ENCODE results near the gene AKAP13.

The AKAP13 gene

GRCh38 chr15:85558848-85559247, 178.4 kb downstream of the AKAP13 start:
- TF ChIP-seq ZFX (IDR thresholded peaks at IDR 0.05): no peak
- TF ChIP-seq, protein P1, sequence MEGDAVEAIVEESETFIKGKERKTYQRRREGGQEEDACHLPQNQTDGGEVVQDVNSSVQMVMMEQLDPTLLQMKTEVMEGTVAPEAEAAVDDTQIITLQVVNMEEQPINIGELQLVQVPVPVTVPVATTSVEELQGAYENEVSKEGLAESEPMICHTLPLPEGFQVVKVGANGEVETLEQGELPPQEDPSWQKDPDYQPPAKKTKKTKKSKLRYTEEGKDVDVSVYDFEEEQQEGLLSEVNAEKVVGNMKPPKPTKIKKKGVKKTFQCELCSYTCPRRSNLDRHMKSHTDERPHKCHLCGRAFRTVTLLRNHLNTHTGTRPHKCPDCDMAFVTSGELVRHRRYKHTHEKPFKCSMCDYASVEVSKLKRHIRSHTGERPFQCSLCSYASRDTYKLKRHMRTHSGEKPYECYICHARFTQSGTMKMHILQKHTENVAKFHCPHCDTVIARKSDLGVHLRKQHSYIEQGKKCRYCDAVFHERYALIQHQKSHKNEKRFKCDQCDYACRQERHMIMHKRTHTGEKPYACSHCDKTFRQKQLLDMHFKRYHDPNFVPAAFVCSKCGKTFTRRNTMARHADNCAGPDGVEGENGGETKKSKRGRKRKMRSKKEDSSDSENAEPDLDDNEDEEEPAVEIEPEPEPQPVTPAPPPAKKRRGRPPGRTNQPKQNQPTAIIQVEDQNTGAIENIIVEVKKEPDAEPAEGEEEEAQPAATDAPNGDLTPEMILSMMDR (conservative IDR thresholded peaks at IDR 0.05): no peak
- no peak overlapping the region for H3K27ac ChIP-seq

- no peak overlapping the region for H3K27ac ChIP-seq
- TF ChIP-seq, protein P1 (conservative IDR thresholded peaks at IDR 0.05): no peak
- TF ChIP-seq ZFX (IDR thresholded peaks at IDR 0.05): no peak
These were observed 179.1 kb downstream of the AKAP13 start for GRCh38 chr15:85559530-85559929.

DNA sequence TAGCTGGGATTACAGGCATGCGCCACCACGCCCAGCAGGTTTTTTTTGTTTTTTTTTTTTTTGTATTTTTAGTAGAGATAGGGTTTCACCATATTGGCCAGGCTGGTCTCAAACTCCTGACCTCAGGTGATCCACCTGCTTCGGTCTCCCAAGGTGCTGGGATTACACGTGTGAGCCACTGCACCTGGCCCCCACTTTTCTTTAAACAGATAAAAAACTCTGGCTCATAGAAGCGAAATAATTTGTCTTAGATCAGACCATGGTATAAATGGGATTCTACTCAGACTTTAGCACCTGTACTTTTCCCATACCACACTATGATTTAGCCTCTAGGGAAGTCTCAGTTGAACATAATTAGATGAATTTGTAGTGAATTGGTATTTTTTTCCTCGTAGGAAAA, 182.4 kb downstream of the AKAP13 start:
- TF ChIP-seq, protein P1 (conservative IDR thresholded peaks at IDR 0.05): no peak
- no peak for TF ChIP-seq ZFX (IDR thresholded peaks at IDR 0.05)
- H3K27ac ChIP-seq: no peak overlapping the region

DNA sequence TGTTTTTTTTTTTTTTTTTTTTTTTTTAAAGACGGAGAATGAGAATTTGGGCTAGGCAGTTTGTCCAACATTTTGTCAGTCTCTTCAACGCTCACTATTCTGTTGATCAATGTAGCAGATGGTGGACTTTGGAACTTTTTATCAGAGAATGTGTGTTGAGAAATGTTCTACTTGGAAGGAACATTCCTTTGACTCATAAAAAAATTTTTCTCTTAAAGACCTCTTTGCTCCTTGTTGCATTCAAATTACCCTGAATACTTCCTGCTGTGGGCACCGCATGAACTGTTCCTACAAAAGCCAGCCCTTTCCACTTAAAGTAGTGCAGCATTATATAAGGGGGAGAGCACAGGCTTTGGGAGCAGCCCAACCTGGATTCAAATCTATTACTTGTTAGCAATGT, 182.9 kb downstream of the AKAP13 start:
- no peak overlapping the region for H3K27ac ChIP-seq
- TF ChIP-seq ZFX (IDR thresholded peaks at IDR 0.05): no peak
- TF ChIP-seq, protein P1 (conservative IDR thresholded peaks at IDR 0.05): no peak

- no peak overlapping the region for H3K27ac ChIP-seq
- TF ChIP-seq ZFX (IDR thresholded peaks at IDR 0.05): no peak
- TF ChIP-seq, protein P1 (conservative IDR thresholded peaks at IDR 0.05): no peak
These were observed 183.3 kb downstream of the AKAP13 start for GRCh38 chr15:85563731-85564130.

GRCh38 chr15:85564686-85565085, 184.3 kb downstream of the AKAP13 start:
- H3K27ac ChIP-seq: no peak overlapping the region
- TF ChIP-seq, protein P1 (conservative IDR thresholded peaks at IDR 0.05): no peak
- no peak for TF ChIP-seq ZFX (IDR thresholded peaks at IDR 0.05)

GRCh38 chr15:85568261-85568808, 187.9 kb downstream of the AKAP13 start:
- no peak for TF ChIP-seq ZFX (IDR thresholded peaks at IDR 0.05)
- TF ChIP-seq, protein P1 (conservative IDR thresholded peaks at IDR 0.05): no peak; the same call in 1 of the 2 replicates
- no peak overlapping the region; the same call in 1 of the 2 replicates for H3K27ac ChIP-seq

Data from C4-2B (cell line).